ENCODE measurements around the gene FAM219A.

GRCh38 chr9:34412336-34412735, 46.0 kb downstream of the FAM219A start:
- no peak for TF ChIP-seq CTCF (IDR thresholded peaks at IDR 0.05)
- no peak for TF ChIP-seq POLR2A (IDR thresholded peaks at IDR 0.05)

Data from uterus (tissue), 2 donors.